Psoas muscle (tissue), 8 donors: ENCODE measurements around the gene DCTN4. TPM values are rescaled to one million over a fixed set of nuclear protein-coding genes. Genes with fewer than 3 reads are reported as not detected.

Experiments
- ATAC-seq, 4 donors: fragments of 200-7000 bp; cut with Tn5 transposase; one replicate each; pipeline ENCODE4 v1.9.1; 2020; ENCODE audit warnings: moderate library complexity in 3 of 4, mild to moderate bottlenecking in 2 of 4
- DNase-seq, 2 donors: peaks; one replicate each; pipeline ENCODE4 v3.0.0-alpha.2; 2020
- H3K27ac ChIP-seq: fragments of 200-600 bp; one replicate; pipeline ENCODE4 v1.8.0; 2022
- H3K27me3 ChIP-seq, 3 donors: fragments of 200-600 bp in 1 of 3; one replicate each; pipeline versions ENCODE4 v1.6.1 to v1.8.0; 2013 to 2022; ENCODE audit warnings: low read length in 2 of 3, mild to moderate bottlenecking in 2 of 3, moderate library complexity in 1 of 3; ENCODE audit not compliant: insufficient read depth in 3 of 3
- H3K36me3 ChIP-seq, 2 donors: fragments of 200-600 bp in 1 of 2; one replicate each; pipeline versions ENCODE4 v1.6.1 to v1.8.0; 2013 to 2022; ENCODE audit warnings: low read depth in 1 of 2, mild to moderate bottlenecking in 1 of 2, moderate library complexity in 1 of 2; ENCODE audit not compliant: insufficient read depth in 1 of 2
- H3K4me1 ChIP-seq: fragments of 200-600 bp; one replicate; pipeline ENCODE4 v1.8.0; 2022
- H3K4me3 ChIP-seq: fragments of 200-600 bp; one replicate; pipeline ENCODE4 v1.8.0; 2022; ENCODE audit warnings: mild to moderate bottlenecking
- H3K9me3 ChIP-seq: fragments of 200-600 bp; one replicate; pipeline ENCODE4 v1.8.0; 2022
- WGBS, 3 donors: extraction: QIAGEN DNeasy Blood & Tissue Kit; methylation state at CpG; one replicate each; pipeline versions ENCODE4 v1.1.6 to v1.1.7; 2013; 5-methylcytosine and 5-hydroxymethylcytosine counted together
- intact Hi-C, 2 donors: fragments of 100-400 bp; cut with DNase I; formaldehyde crosslinking; loops; one replicate each; pipeline versions ENCODE4 v1.11.0 to v1.14.2; 2022
- polyA plus RNA-seq, 3 donors: library from polyadenylated mRNA; stranded (reverse); fragments of 200-250 nt; gene quantifications; one replicate each; pipeline ENCODE4 v1.2.3, GENCODE V29; 2013
- total RNA-seq, 4 donors: library from RNA; stranded (reverse); fragmentation: NEBNext Ultra II Directional in 2 of 4; extraction: Animal tissue kit (Norgen Biotek cat#: 25700) in 2 of 4; gene quantifications; one replicate each; pipeline versions ENCODE4 v1.2.1 to v1.2.4, GENCODE V29; 2021 to 2023
- TF ChIP-seq, protein P1 (sequence below): fragments of 200-600 bp; IDR thresholded peaks from one replicate; pipeline ENCODE4 v1.8.0; 2022; ENCODE audit warnings: antibody characterized with exemption
- donor health status: healthy with polysubstance abuse.
- donor health status: DM: no; HTN: no; CAD: no; lungs with moderate emphysema.
- donor health status: Bipolar disorder and iron deficiency.
- donor health status: healthy.
- donor health status: DM: yes; HTN: yes; CAD: no.
- donor health status: DM: no; HTN: no; CAD: no.
- donor health status: DM: no; HTN: no; CAD: no.
- donor health status: DM: yes; HTN: yes; CAD: no.

Gene DCTN4
- total and polyA plus RNA-seq, 7 donors: 28.8 to 81.5 (median 50.9) TPM

DNA sequence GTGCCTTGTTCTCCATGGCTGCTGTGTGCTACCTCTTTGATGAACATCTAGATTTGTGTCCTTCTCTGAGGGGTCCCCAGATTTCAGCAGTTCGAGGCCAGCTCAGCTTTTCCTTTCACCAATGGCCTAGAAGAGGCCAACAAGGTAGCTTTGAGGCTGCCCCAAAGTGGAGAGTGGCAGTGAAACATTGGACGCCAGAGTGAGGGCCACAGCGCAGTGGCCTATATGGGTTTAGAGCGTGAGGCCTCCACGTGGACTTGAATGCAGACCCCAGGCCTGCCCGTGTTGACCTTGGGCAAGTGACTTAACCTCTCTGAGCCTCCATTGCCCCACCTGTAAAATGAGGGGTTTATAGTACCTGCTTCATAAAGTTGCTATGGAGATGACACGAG, 85.9 kb downstream of the DCTN4 start:
- TF ChIP-seq, protein P1, sequence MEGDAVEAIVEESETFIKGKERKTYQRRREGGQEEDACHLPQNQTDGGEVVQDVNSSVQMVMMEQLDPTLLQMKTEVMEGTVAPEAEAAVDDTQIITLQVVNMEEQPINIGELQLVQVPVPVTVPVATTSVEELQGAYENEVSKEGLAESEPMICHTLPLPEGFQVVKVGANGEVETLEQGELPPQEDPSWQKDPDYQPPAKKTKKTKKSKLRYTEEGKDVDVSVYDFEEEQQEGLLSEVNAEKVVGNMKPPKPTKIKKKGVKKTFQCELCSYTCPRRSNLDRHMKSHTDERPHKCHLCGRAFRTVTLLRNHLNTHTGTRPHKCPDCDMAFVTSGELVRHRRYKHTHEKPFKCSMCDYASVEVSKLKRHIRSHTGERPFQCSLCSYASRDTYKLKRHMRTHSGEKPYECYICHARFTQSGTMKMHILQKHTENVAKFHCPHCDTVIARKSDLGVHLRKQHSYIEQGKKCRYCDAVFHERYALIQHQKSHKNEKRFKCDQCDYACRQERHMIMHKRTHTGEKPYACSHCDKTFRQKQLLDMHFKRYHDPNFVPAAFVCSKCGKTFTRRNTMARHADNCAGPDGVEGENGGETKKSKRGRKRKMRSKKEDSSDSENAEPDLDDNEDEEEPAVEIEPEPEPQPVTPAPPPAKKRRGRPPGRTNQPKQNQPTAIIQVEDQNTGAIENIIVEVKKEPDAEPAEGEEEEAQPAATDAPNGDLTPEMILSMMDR: no peak
- H3K27ac ChIP-seq: peak overlapping the region; percentile 92
- WGBS, 3 donors: 79 to 82% (median 81%) methylated on average over 7 of the region's 7 CpGs
- intact Hi-C loops: loop anchor here in 1 of 2 donors (5.0 kb wide), 1 partner anchor 111 kb away; no protein-coding TSS in a partner anchor
- peaks cover 43% of the 10 kb centered on the region for H3K4me1 ChIP-seq
- DNase-seq (no peak), ATAC-seq (no peak)
- no peaks in the 10 kb centered on the region for H3K9me3 ChIP-seq
- peaks cover 0 to 12% of the 10 kb centered on the region in 2 donors for H3K36me3 ChIP-seq
- H3K27me3 ChIP-seq: no peaks in the 10 kb centered on the region
- H3K4me3 ChIP-seq: peak overlapping the region; percentile 67

DNA sequence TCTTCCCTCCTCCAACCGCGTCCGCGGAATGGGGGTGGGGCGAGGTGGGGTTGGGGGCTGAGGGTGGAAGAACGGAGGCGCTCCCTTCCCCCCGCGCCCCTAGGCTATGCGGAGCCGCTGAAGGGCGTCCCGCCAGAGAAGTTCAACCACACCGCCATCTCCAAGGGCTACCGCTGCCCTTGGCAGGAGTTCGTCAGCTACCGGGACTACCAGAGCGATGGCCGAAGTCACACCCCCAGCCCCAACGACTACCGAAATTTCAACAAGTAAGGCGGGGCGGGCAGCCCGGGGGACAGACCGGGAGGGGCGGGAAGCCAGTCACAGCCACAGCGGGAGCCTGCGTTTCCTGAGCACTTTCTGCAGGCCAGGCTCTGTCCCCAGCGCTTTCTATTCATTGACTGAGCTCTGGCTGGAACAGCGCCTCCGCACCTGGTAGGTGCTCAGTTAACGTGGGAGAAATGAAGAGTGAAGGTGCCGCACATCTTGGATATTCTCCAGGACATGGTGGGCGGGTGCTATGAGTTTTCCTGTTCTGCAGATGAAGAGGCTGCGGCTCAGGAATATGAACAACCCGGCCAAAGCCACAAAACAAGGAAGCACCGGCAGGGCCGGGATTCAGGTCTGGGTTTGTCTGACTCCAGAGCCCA, 86.5 kb downstream of the DCTN4 start:
- Histone ChIP-seq H3K4me3 (peak overlapping the region; percentile 67), H3K27me3 (no peaks in the 10 kb centered on the region), H3K36me3 (peaks cover 0 to 10% of the 10 kb centered on the region in 2 donors), H3K9me3 (no peaks in the 10 kb centered on the region), H3K4me1 (peaks cover 47% of the 10 kb centered on the region), H3K27ac (peak overlapping the region; percentile 92)
- DNase-seq (peak; percentile 59 to 69), ATAC-seq (peak; percentile 9 to 21 (median 16))
- intact Hi-C loops: loop anchor here in 1 of 2 donors (5.0 kb wide), 1 partner anchor 110 kb away; no protein-coding TSS in a partner anchor
- 16 to 28% (median 16%) methylated on average over 30 to 38 of the region's 38 CpGs for WGBS, 3 donors
- TF ChIP-seq, protein P1: no peak

GRCh38 chr5:150671509-150672236, 87.1 kb downstream of the DCTN4 start:
- intact Hi-C loops: loop anchor here in 1 of 2 donors (5.0 kb wide), 1 partner anchor 109 kb away; no protein-coding TSS in a partner anchor
- Histone ChIP-seq H3K4me1 (peaks cover 47% of the 10 kb centered on the region), H3K36me3 (peaks cover 0 to 3% of the 10 kb centered on the region in 2 donors), H3K27ac (peak overlapping the region; percentile 92), H3K4me3 (peak overlapping the region; percentile 67), H3K9me3 (no peaks in the 10 kb centered on the region), H3K27me3 (no peaks in the 10 kb centered on the region)
- DNase-seq (peak in 1 of 2 donors; percentile 61), ATAC-seq (no peak)
- TF ChIP-seq, protein P1: no peak
- 22 to 33% (median 28%) methylated on average over 42 to 51 of the region's 51 CpGs for WGBS, 3 donors

DNA sequence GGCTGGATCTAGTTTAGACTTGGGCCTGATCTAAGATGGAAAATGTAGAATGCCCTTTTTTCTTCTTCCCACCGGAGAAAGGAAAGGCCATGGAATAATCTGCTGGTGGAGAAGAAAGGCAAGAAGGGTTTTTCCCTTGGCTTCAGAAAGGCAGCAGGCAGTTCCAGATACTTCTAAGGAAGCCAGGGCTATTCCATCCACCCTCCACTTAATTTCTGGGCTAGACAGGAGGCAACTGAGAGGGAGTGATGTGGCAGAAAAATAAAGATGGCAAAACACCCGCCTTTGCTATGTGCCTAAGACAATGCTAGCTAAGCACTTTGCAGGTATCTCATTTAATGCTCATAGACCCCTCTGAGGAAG, 87.9 kb downstream of the DCTN4 start:
- intact Hi-C loops: loop anchor here in 1 of 2 donors (5.0 kb wide), 1 partner anchor 109 kb away; no protein-coding TSS in a partner anchor
- H3K4me3 ChIP-seq: no peak overlapping the region
- no peak for DNase-seq
- H3K9me3 ChIP-seq: no peaks in the 10 kb centered on the region
- peaks cover 47% of the 10 kb centered on the region for H3K4me1 ChIP-seq
- ATAC-seq: no peak
- TF ChIP-seq, protein P1: no peak
- no peaks in the 10 kb centered on the region for H3K36me3 ChIP-seq
- WGBS, 3 donors: 38 to 82% (median 62%) methylated on average over 2 of the region's 2 CpGs
- peak overlapping the region; percentile 92 for H3K27ac ChIP-seq
- H3K27me3 ChIP-seq: no peaks in the 10 kb centered on the region
